GM23338 (cell line): ENCODE data around the gene ATP8A2. TPM values are rescaled to one million over a fixed set of nuclear protein-coding genes. Genes with fewer than 3 reads are reported as not detected.

Experiments used
- ATAC-seq: fragments of 200-7000 bp; cut with Tn5 transposase; 3 replicates; pipeline ENCODE4 v1.9.1; 2020
- DNase-seq: peaks from one replicate; pipeline ENCODE4 v3.0.0-alpha.2; 2015; ENCODE audit warnings: low spot score
- H2AFZ ChIP-seq: fragments of 200-600 bp; sonication (generic); 2 replicates; pipeline ENCODE4 v1.8.0; 2016; ENCODE audit warnings: antibody characterized with exemption, mild to moderate bottlenecking, moderate library complexity
- H3F3A ChIP-seq: fragments of 200-600 bp; sonication (generic); replicated peaks from 2 replicates; pipeline ENCODE4 v1.8.0; 2017; ENCODE audit warnings: antibody characterized with exemption, mixed run types, low read depth
- H3K27ac ChIP-seq: fragments of 200-600 bp; sonication (generic); 2 replicates; pipeline ENCODE4 v1.6.1; 2016; ENCODE audit warnings: low read depth
- H3K27me3 ChIP-seq: fragments of 200-600 bp; sonication (generic); 2 replicates; pipeline ENCODE4 v1.8.0; 2016; ENCODE audit warnings: mild to moderate bottlenecking, mixed run types, moderate library complexity; ENCODE audit not compliant: insufficient read depth
- H3K36me3 ChIP-seq: fragments of 200-600 bp; sonication (generic); 2 replicates; pipeline ENCODE4 v1.8.0; 2016; ENCODE audit warnings: mild to moderate bottlenecking; ENCODE audit not compliant: insufficient read depth
- H3K4me1 ChIP-seq: fragments of 200-600 bp; sonication (generic); 2 replicates; pipeline ENCODE4 v1.8.0; 2016; ENCODE audit warnings: mild to moderate bottlenecking, moderate library complexity; ENCODE audit not compliant: insufficient read depth
- H3K4me2 ChIP-seq: fragments of 200-600 bp; sonication (generic); 2 replicates; pipeline ENCODE4 v1.7.1; 2017; ENCODE audit warnings: mixed run types
- H3K4me3 ChIP-seq: fragments of 200-600 bp; sonication (generic); 2 replicates; pipeline ENCODE4 v1.6.1; 2016; ENCODE audit warnings: mixed run types
- H3K79me2 ChIP-seq: fragments of 200-600 bp; sonication (generic); replicated peaks from 2 replicates; pipeline ENCODE4 v1.8.0; 2017; ENCODE audit warnings: mild to moderate bottlenecking; ENCODE audit not compliant: insufficient read depth
- H3K9me2 ChIP-seq: fragments of 200-600 bp; sonication (generic); 2 replicates; pipeline ENCODE4 v1.8.0; 2017; ENCODE audit not compliant: insufficient read depth
- H4K20me1 ChIP-seq: fragments of 200-600 bp; sonication (generic); replicated peaks from 2 replicates; pipeline ENCODE4 v1.8.0; 2017; ENCODE audit warnings: mild to moderate bottlenecking; ENCODE audit not compliant: insufficient read depth
- H3K27ac Mint-ChIP-seq: 2 replicates; pipeline ENCODE4 v1.8.0; 2020; ENCODE audit warnings: inconsistent platforms, mild to moderate bottlenecking, moderate library complexity, mixed read lengths
- H3K27me3 Mint-ChIP-seq: 3 replicates; pipeline ENCODE4 v1.8.0; 2022; ENCODE audit warnings: low read depth, mild to moderate bottlenecking, moderate library complexity, mixed read lengths, inconsistent platforms; ENCODE audit not compliant: insufficient read depth, poor library complexity
- H3K36me3 Mint-ChIP-seq: 3 replicates; pipeline ENCODE4 v1.8.0; 2021; ENCODE audit warnings: low read depth, mild to moderate bottlenecking, inconsistent platforms, moderate library complexity, mixed read lengths
- H3K4me1 Mint-ChIP-seq: 3 replicates; pipeline ENCODE4 v1.8.0; 2020; ENCODE audit warnings: mild to moderate bottlenecking, inconsistent platforms, mixed read lengths
- H3K4me3 Mint-ChIP-seq: 3 replicates; pipeline ENCODE4 v1.8.0; 2021; ENCODE audit warnings: moderate library complexity, mild to moderate bottlenecking, inconsistent platforms, mixed read lengths
- H3K9me3 Mint-ChIP-seq: 3 replicates; pipeline ENCODE4 v1.8.0; 2020; ENCODE audit warnings: moderate library complexity, mild to moderate bottlenecking, inconsistent platforms, mixed read lengths
- CREB1 ChIP-seq: fragments of 250-450 bp; sonication (Bioruptor Pico); IDR thresholded peaks from 2 replicates; pipeline ENCODE4 v1.5.0; 2020; ENCODE audit warnings: low read depth, mild to moderate bottlenecking, moderate library complexity
- EZH2 ChIP-seq: fragments of 200-600 bp; sonication (generic); IDR thresholded peaks from one replicate; pipeline ENCODE4 v1.8.0; 2017; ENCODE audit warnings: antibody characterized with exemption, mild to moderate bottlenecking, low read depth; ENCODE audit not compliant: unreplicated experiment
- EZH2phosphoT487 ChIP-seq: fragments of 200-600 bp; sonication (generic); IDR thresholded peaks from one replicate; pipeline ENCODE4 v1.8.1; 2018; ENCODE audit warnings: antibody characterized with exemption; ENCODE audit not compliant: unreplicated experiment
- JUNB ChIP-seq: IDR thresholded peaks from one replicate; pipeline ENCODE4 v1.6.1; 2016; ENCODE audit warnings: antibody characterized with exemption; ENCODE audit not compliant: unreplicated experiment
- NANOG ChIP-seq: IDR thresholded peaks from 2 replicates; pipeline ENCODE4 v1.6.1; 2016; ENCODE audit warnings: antibody characterized with exemption, borderline replicate concordance
- POLR2AphosphoS5 ChIP-seq: IDR thresholded peaks from 2 replicates; pipeline ENCODE4 v1.6.1; 2016; ENCODE audit warnings: antibody characterized with exemption, low read depth
- REST ChIP-seq: IDR thresholded peaks from one replicate; pipeline ENCODE4 v1.6.1; 2018; ENCODE audit warnings: antibody characterized with exemption; ENCODE audit not compliant: unreplicated experiment
- STAT1 ChIP-seq: IDR thresholded peaks from one replicate; pipeline ENCODE4 v1.6.1; 2016; ENCODE audit warnings: antibody characterized with exemption; ENCODE audit not compliant: unreplicated experiment
- ZNF114 ChIP-seq: fragments of 250-450 bp; sonication (Bioruptor Pico); IDR thresholded peaks from 2 replicates; pipeline ENCODE4 v1.5.0; 2020; ENCODE audit warnings: mild to moderate bottlenecking, moderate library complexity
- ZNF331 ChIP-seq: fragments of 250-450 bp; sonication (Bioruptor Pico); IDR thresholded peaks from 2 replicates; pipeline ENCODE4 v1.5.0; 2020; ENCODE audit warnings: low read depth, mild to moderate bottlenecking, moderate library complexity
- polyA plus RNA-seq: library from polyadenylated mRNA; unstranded; fragments of >200 nt; fragmentation: Nextera tagmentation; extraction: Ambion mirVana; gene quantifications from 2 replicates; pipeline ENCODE4 v1.2.1, GENCODE V29; 2016
- total RNA-seq: library from RNA; depleted of rRNA; stranded (reverse); fragments of >200 nt; shearing (Covaris generic); gene quantifications from 2 replicates; pipeline ENCODE4 v1.2.3, GENCODE V29; 2014
- TF ChIP-seq, protein P1 (sequence below): IDR thresholded peaks from 2 replicates; pipeline ENCODE4 v1.6.1; 2016; ENCODE audit warnings: antibody characterized with exemption
- TF ChIP-seq, protein P2 (sequence below), 2 experiments: fragments of 200-600 bp in 1 of 2; sonication (generic) in 1 of 2; conservative IDR thresholded peaks; 2 replicates each; pipeline versions ENCODE4 v1.5.1 to v1.6.1; 2016 to 2017; ENCODE audit warnings: antibody characterized with exemption in 2 of 2, low read depth in 2 of 2, mild to moderate bottlenecking in 2 of 2, moderate library complexity in 1 of 2
- TF ChIP-seq, protein P3 (sequence below): fragments of 250-450 bp; sonication (Bioruptor Pico); IDR thresholded peaks from 2 replicates; pipeline ENCODE4 v1.5.0; 2020; ENCODE audit warnings: mild to moderate bottlenecking, moderate library complexity

ATP8A2 gene
- total and polyA plus RNA-seq, 2 experiments from 2014 or later = 5.7 to 8.8 TPM

DNA sequence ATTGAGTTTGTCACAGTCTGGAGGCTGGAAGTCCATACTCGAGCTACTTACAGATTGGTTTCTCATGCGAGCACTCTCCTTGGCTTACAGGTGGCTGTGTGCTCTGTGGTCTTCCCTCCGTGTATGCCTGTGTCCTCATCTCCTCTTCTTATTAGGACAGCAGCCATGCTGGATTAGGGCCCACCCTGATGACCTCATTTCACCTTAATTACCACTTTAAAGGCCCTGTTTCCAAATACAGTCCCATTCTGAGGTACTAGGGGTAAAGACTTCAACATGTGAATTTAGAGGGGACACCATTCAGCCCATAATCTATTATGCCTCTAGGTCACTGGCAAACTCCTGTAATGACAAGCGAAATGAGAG is 639.4 kb downstream of the ATP8A2 start:
- Histone ChIP-seq H4K20me1 (no peaks in the 10 kb centered on the region; the same call in 1 of the 2 replicates), H3K4me1 (peaks cover 11% of the 10 kb centered on the region), H2AFZ (no peak overlapping the region), H3F3A (no peaks in the 10 kb centered on the region), H3K4me3 (no peak overlapping the region), H3K79me2 (no peaks in the 10 kb centered on the region), H3K27me3 (no peaks in the 10 kb centered on the region), H3K36me3 (no peaks in the 10 kb centered on the region), H3K27ac (no peak overlapping the region), H3K9me2 (no peaks in the 10 kb centered on the region), H3K4me2 (no peak overlapping the region)
- Mint-ChIP-seq H3K4me1 (peaks cover 14% of the 10 kb centered on the region), H3K36me3 (0 out of 3 replicates have a peak, but pooled peaks cover 3% of the 10 kb centered on the region), H3K4me3 (no peak overlapping the region), H3K27me3 (no peaks in the 10 kb centered on the region), H3K9me3 (no peaks in the 10 kb centered on the region; the same call in 2 of the 3 replicates), H3K27ac (no peak overlapping the region)
- ATAC-seq (no peak; the same call in 2 of the 3 replicates), DNase-seq (no peak)
- TF ChIP-seq CREB1 (no peak), EZH2phosphoT487 (no peak), JUNB (no peak), EZH2 (no peak), ZNF114 (CRISPR knock-in tag) (no peak), POLR2AphosphoS5 (no peak), ZNF331 (CRISPR knock-in tag) (no peak), REST (no peak), STAT1 (no peak), NANOG (no peak)
- TF ChIP-seq, protein P1, sequence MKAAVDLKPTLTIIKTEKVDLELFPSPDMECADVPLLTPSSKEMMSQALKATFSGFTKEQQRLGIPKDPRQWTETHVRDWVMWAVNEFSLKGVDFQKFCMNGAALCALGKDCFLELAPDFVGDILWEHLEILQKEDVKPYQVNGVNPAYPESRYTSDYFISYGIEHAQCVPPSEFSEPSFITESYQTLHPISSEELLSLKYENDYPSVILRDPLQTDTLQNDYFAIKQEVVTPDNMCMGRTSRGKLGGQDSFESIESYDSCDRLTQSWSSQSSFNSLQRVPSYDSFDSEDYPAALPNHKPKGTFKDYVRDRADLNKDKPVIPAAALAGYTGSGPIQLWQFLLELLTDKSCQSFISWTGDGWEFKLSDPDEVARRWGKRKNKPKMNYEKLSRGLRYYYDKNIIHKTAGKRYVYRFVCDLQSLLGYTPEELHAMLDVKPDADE = no peak
- TF ChIP-seq, protein P2, sequence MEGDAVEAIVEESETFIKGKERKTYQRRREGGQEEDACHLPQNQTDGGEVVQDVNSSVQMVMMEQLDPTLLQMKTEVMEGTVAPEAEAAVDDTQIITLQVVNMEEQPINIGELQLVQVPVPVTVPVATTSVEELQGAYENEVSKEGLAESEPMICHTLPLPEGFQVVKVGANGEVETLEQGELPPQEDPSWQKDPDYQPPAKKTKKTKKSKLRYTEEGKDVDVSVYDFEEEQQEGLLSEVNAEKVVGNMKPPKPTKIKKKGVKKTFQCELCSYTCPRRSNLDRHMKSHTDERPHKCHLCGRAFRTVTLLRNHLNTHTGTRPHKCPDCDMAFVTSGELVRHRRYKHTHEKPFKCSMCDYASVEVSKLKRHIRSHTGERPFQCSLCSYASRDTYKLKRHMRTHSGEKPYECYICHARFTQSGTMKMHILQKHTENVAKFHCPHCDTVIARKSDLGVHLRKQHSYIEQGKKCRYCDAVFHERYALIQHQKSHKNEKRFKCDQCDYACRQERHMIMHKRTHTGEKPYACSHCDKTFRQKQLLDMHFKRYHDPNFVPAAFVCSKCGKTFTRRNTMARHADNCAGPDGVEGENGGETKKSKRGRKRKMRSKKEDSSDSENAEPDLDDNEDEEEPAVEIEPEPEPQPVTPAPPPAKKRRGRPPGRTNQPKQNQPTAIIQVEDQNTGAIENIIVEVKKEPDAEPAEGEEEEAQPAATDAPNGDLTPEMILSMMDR (conservative IDR thresholded peaks at IDR 0.05; ENCODE audit: low read depth in 2 of 2) = no peak
- TF ChIP-seq, protein P3, sequence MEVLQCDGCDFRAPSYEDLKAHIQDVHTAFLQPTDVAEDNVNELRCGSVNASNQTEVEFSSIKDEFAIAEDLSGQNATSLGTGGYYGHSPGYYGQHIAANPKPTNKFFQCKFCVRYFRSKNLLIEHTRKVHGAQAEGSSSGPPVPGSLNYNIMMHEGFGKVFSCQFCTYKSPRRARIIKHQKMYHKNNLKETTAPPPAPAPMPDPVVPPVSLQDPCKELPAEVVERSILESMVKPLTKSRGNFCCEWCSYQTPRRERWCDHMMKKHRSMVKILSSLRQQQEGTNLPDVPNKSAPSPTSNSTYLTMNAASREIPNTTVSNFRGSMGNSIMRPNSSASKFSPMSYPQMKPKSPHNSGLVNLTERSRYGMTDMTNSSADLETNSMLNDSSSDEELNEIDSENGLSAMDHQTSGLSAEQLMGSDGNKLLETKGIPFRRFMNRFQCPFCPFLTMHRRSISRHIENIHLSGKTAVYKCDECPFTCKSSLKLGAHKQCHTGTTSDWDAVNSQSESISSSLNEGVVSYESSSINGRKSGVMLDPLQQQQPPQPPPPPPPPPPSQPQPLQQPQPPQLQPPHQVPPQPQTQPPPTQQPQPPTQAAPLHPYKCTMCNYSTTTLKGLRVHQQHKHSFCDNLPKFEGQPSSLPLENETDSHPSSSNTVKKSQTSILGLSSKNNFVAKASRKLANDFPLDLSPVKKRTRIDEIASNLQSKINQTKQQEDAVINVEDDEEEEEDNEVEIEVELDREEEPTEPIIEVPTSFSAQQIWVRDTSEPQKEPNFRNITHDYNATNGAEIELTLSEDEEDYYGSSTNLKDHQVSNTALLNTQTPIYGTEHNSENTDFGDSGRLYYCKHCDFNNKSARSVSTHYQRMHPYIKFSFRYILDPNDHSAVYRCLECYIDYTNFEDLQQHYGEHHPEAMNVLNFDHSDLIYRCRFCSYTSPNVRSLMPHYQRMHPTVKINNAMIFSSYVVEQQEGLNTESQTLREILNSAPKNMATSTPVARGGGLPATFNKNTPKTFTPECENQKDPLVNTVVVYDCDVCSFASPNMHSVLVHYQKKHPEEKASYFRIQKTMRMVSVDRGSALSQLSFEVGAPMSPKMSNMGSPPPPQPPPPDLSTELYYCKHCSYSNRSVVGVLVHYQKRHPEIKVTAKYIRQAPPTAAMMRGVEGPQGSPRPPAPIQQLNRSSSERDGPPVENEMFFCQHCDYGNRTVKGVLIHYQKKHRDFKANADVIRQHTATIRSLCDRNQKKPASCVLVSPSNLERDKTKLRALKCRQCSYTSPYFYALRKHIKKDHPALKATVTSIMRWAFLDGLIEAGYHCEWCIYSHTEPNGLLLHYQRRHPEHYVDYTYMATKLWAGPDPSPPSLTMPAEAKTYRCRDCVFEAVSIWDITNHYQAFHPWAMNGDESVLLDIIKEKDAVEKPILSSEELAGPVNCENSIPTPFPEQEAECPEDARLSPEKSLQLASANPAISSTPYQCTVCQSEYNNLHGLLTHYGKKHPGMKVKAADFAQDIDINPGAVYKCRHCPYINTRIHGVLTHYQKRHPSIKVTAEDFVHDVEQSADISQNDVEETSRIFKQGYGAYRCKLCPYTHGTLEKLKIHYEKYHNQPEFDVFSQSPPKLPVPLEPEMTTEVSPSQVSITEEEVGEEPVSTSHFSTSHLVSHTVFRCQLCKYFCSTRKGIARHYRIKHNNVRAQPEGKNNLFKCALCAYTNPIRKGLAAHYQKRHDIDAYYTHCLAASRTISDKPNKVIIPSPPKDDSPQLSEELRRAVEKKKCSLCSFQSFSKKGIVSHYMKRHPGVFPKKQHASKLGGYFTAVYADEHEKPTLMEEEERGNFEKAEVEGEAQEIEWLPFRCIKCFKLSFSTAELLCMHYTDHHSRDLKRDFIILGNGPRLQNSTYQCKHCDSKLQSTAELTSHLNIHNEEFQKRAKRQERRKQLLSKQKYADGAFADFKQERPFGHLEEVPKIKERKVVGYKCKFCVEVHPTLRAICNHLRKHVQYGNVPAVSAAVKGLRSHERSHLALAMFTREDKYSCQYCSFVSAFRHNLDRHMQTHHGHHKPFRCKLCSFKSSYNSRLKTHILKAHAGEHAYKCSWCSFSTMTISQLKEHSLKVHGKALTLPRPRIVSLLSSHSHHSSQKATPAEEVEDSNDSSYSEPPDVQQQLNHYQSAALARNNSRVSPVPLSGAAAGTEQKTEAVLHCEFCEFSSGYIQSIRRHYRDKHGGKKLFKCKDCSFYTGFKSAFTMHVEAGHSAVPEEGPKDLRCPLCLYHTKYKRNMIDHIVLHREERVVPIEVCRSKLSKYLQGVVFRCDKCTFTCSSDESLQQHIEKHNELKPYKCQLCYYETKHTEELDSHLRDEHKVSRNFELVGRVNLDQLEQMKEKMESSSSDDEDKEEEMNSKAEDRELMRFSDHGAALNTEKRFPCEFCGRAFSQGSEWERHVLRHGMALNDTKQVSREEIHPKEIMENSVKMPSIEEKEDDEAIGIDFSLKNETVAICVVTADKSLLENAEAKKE (CRISPR knock-in tag) = no peak
